Measurements from ENCODE around the gene LETMD1. TPM values are rescaled to one million over a fixed set of nuclear protein-coding genes. Genes with fewer than 3 reads are reported as not detected.
A peak's percentile ranks its signal among the peaks of the same experiment; 100 is the strongest.

LETMD1 gene
- total and polyA plus RNA-seq, 9 of the 15 experiments (the other 6 are each of a cell fraction or from before 2014, with no cell fraction given), result 58.7 to 163 (median 75.4) TPM

DNA sequence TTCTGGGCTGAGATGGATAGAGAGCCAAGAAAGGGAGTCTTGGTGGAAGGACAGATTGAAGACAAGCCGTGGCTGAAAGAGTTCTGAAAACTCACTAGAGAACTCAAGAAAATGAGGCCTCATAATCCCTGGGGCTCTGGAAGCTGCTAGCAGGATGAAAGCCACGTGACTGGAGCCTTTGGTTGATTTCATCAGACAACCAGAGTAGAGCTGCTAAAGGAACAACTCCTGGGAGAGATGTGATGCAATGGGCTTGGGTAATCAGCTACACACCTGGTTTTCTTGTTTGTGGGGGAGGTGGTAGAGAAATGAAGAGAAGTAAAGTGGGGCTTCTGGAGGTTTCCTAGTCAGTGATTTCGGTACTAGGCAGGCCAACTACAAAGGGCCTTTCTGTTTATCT is 21.9 kb downstream of the LETMD1 start (continued):
- TF ChIP-seq ASH1L (IDR thresholded peaks at IDR 0.05; ENCODE audit: borderline replicate concordance, low read depth, partially characterized antibody), result no peak
- TF ChIP-seq ZBTB7A (IDR thresholded peaks at IDR 0.05; ENCODE audit: borderline replicate concordance, control insufficient read depth, low read depth, low read length), result no peak
- TF ChIP-seq ATF1 (CRISPR knock-in tag; IDR thresholded peaks at IDR 0.05), result no peak
- TF ChIP-seq ATF1 (tag; IDR thresholded peaks at IDR 0.05), result no peak
- no peak for TF ChIP-seq ZNF197 (CRISPR knock-in tag; IDR thresholded peaks at IDR 0.05; ENCODE audit: low read depth)
- no peak for TF ChIP-seq ZNF384 (IDR thresholded peaks at IDR 0.05; ENCODE audit: low read depth, low read length)
- no peak for TF ChIP-seq ZNF583 (CRISPR knock-in tag; IDR thresholded peaks at IDR 0.05)
- TF ChIP-seq ZNF507 (tag; conservative IDR thresholded peaks at IDR 0.05), result no peak
- no peak for TF ChIP-seq SAP30 (IDR thresholded peaks at IDR 0.05; ENCODE audit: borderline replicate concordance, insufficient read depth, low read depth, low read length, poor library complexity, severe bottlenecking)
- no peak for TF ChIP-seq ZNF707 (CRISPR knock-in tag; conservative IDR thresholded peaks at IDR 0.05)
- TF ChIP-seq SMARCA4 (IDR thresholded peaks at IDR 0.05), result peak; percentile 46; the same call in 1 of the 2 replicates
- TF ChIP-seq, protein P1, sequence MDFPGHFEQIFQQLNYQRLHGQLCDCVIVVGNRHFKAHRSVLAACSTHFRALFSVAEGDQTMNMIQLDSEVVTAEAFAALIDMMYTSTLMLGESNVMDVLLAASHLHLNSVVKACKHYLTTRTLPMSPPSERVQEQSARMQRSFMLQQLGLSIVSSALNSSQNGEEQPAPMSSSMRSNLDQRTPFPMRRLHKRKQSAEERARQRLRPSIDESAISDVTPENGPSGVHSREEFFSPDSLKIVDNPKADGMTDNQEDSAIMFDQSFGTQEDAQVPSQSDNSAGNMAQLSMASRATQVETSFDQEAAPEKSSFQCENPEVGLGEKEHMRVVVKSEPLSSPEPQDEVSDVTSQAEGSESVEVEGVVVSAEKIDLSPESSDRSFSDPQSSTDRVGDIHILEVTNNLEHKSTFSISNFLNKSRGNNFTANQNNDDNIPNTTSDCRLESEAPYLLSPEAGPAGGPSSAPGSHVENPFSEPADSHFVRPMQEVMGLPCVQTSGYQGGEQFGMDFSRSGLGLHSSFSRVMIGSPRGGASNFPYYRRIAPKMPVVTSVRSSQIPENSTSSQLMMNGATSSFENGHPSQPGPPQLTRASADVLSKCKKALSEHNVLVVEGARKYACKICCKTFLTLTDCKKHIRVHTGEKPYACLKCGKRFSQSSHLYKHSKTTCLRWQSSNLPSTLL (IDR thresholded peaks at IDR 0.05), result no peak
- TF ChIP-seq HDAC3 (IDR thresholded peaks at IDR 0.05; ENCODE audit: borderline replicate concordance, partially characterized antibody), result no peak
- TF ChIP-seq, protein P2, sequence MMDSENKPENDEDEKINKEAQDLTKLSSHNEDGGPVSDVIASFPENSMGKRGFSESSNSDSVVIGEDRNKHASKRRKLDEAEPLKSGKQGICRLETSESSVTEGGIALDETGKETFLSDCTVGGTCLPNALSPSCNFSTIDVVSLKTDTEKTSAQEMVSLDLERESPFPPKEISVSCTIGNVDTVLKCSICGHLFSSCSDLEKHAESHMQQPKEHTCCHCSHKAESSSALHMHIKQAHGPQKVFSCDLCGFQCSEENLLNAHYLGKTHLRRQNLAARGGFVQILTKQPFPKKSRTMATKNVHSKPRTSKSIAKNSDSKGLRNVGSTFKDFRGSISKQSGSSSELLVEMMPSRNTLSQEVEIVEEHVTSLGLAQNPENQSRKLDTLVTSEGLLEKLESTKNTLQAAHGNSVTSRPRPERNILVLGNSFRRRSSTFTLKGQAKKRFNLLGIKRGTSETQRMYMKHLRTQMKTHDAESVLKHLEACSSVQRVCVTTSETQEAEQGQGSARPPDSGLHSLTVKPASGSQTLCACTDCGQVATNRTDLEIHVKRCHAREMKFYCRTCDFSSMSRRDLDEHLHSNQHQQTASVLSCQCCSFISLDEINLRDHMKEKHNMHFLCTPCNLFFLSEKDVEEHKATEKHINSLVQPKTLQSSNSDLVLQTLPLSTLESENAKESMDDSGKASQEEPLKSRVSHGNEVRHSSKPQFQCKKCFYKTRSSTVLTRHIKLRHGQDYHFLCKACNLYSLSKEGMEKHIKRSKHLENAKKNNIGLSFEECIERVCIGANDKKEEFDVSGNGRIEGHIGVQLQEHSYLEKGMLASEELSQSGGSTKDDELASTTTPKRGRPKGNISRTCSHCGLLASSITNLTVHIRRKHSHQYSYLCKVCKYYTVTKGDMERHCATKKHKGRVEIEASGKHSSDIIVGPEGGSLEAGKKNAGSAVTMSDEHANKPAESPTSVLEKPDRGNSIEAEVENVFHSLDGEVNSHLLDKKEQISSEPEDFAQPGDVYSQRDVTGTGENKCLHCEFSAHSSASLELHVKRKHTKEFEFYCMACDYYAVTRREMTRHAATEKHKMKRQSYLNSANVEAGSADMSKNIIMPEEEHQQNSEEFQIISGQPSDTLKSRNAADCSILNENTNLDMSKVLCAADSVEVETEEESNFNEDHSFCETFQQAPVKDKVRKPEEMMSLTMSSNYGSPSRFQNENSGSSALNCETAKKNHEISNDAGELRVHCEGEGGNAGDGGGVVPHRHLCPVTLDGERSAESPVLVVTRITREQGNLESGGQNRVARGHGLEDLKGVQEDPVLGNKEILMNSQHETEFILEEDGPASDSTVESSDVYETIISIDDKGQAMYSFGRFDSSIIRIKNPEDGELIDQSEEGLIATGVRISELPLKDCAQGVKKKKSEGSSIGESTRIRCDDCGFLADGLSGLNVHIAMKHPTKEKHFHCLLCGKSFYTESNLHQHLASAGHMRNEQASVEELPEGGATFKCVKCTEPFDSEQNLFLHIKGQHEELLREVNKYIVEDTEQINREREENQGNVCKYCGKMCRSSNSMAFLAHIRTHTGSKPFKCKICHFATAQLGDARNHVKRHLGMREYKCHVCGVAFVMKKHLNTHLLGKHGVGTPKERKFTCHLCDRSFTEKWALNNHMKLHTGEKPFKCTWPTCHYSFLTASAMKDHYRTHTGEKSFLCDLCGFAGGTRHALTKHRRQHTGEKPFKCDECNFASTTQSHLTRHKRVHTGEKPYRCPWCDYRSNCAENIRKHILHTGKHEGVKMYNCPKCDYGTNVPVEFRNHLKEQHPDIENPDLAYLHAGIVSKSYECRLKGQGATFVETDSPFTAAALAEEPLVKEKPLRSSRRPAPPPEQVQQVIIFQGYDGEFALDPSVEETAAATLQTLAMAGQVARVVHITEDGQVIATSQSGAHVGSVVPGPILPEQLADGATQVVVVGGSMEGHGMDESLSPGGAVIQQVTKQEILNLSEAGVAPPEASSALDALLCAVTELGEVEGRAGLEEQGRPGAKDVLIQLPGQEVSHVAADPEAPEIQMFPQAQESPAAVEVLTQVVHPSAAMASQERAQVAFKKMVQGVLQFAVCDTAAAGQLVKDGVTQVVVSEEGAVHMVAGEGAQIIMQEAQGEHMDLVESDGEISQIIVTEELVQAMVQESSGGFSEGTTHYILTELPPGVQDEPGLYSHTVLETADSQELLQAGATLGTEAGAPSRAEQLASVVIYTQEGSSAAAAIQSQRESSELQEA (IDR thresholded peaks at IDR 0.05; ENCODE audit: low read depth), result no peak
- no peak for TF ChIP-seq RFX7 (CRISPR knock-in tag; IDR thresholded peaks at IDR 0.05)
- TF ChIP-seq HIVEP1 (CRISPR knock-in tag; IDR thresholded peaks at IDR 0.05), result no peak
- TF ChIP-seq KDM2B (CRISPR knock-in tag; IDR thresholded peaks at IDR 0.05), result no peak
- no peak for TF ChIP-seq BMI1 (IDR thresholded peaks at IDR 0.05; ENCODE audit: low read length)
- TF ChIP-seq, protein P3, sequence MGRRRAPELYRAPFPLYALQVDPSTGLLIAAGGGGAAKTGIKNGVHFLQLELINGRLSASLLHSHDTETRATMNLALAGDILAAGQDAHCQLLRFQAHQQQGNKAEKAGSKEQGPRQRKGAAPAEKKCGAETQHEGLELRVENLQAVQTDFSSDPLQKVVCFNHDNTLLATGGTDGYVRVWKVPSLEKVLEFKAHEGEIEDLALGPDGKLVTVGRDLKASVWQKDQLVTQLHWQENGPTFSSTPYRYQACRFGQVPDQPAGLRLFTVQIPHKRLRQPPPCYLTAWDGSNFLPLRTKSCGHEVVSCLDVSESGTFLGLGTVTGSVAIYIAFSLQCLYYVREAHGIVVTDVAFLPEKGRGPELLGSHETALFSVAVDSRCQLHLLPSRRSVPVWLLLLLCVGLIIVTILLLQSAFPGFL (CRISPR knock-in tag; IDR thresholded peaks at IDR 0.05), result no peak

Data from K562 (cell line).